ENCODE results near the gene LRRN3.

Gene LRRN3

GRCh38 chr7:111049971-111050680 lies 40.8 kb upstream of the LRRN3 start:
- no peak for TF ChIP-seq CTCF (IDR thresholded peaks at IDR 0.05; ENCODE audit: extremely low read depth, insufficient read depth, missing control alignments)
- no peak for DNase-seq (ENCODE audit: low spot score)
- in situ Hi-C loops (cut with MboI; ENCODE audit: low pct_unique_long_range_greater_than_20kb, low sequenced_read_pairs, unreplicated experiment): no loop called here

GRCh38 chr7:111050875-111051416 lies 40.0 kb upstream of the LRRN3 start:
- in situ Hi-C loops (cut with MboI; ENCODE audit: low pct_unique_long_range_greater_than_20kb, low sequenced_read_pairs, unreplicated experiment): no loop called here
- no peak for DNase-seq (ENCODE audit: low spot score)
- TF ChIP-seq CTCF (IDR thresholded peaks at IDR 0.05; ENCODE audit: extremely low read depth, insufficient read depth, missing control alignments): no peak

GRCh38 chr7:111051832-111052231 lies 39.1 kb upstream of the LRRN3 start:
- DNase-seq (ENCODE audit: low spot score): no peak
- in situ Hi-C loops (cut with MboI; ENCODE audit: low pct_unique_long_range_greater_than_20kb, low sequenced_read_pairs, unreplicated experiment): no loop called here
- TF ChIP-seq CTCF (IDR thresholded peaks at IDR 0.05; ENCODE audit: extremely low read depth, insufficient read depth, missing control alignments): no peak

GRCh38 chr7:111053035-111053434 lies 37.9 kb upstream of the LRRN3 start:
- DNase-seq (ENCODE audit: low spot score): no peak
- in situ Hi-C loops (cut with MboI; ENCODE audit: low pct_unique_long_range_greater_than_20kb, low sequenced_read_pairs, unreplicated experiment): no loop called here
- no peak for TF ChIP-seq CTCF (IDR thresholded peaks at IDR 0.05; ENCODE audit: extremely low read depth, insufficient read depth, missing control alignments)

GRCh38 chr7:111056371-111056770 lies 34.6 kb upstream of the LRRN3 start:
- in situ Hi-C loops (cut with MboI; ENCODE audit: low pct_unique_long_range_greater_than_20kb, low sequenced_read_pairs, unreplicated experiment): no loop called here
- DNase-seq (ENCODE audit: low spot score): no peak
- TF ChIP-seq CTCF (IDR thresholded peaks at IDR 0.05; ENCODE audit: extremely low read depth, insufficient read depth, missing control alignments): no peak

GRCh38 chr7:111057066-111057465 lies 33.9 kb upstream of the LRRN3 start:
- TF ChIP-seq CTCF (IDR thresholded peaks at IDR 0.05; ENCODE audit: extremely low read depth, insufficient read depth, missing control alignments): no peak

More at GRCh38 chr7:111057066-111057465, 33.9 kb upstream of the LRRN3 start:
- in situ Hi-C loops (cut with MboI; ENCODE audit: low pct_unique_long_range_greater_than_20kb, low sequenced_read_pairs, unreplicated experiment): no loop called here
- DNase-seq (ENCODE audit: low spot score): no peak
